HepG2 (cell line): ENCODE measurements around the gene SAMM50. TPM values are rescaled to one million over a fixed set of nuclear protein-coding genes. Genes with fewer than 3 reads are reported as not detected.

Experiments used
- ATAC-seq: fragments of 200-7000 bp; cut with Tn5 transposase; 3 replicates; pipeline ENCODE4 v1.9.1; 2020; ENCODE audit warnings: mild to moderate bottlenecking, moderate library complexity
- BruUV-seq: library from RNA; stranded (reverse); fragments of 400-500 nt; replicated peaks from 2 replicates; lab custom pipeline; 2021; lab: Mats Ljungman, UMichigan
- CTCF ChIA-PET: fragments of 300-600 bp; formaldehyde crosslinking; extraction: SDS; loops from one replicate; lab custom pipeline; 2021; ENCODE audit warnings: low total read pairs, inconsistent platforms, low intra/inter-chr PET ratio; lab: Yijun Ruan, JAX
- POLR2A ChIA-PET: fragments of 350-600 bp; sonication (Branson Sonifier 250); formaldehyde crosslinking; loops from one replicate; lab custom pipeline; 2020; ENCODE audit warnings: antibody characterized with exemption, inconsistent platforms; lab: Yijun Ruan, JAX
- DNase-seq: peaks from one replicate; pipeline ENCODE4 v3.0.0-alpha.2; 2015; ENCODE audit warnings: low spot score
- FAIRE-seq: peaks from 3 replicates; lab custom pipeline; 2011; peaks lifted over from hg19 to GRCh38; lab: Jason Lieb, UNC
- H2AFZ ChIP-seq: one replicate; pipeline ENCODE4 v1.6.1; 2011; ENCODE audit warnings: low read length, inconsistent platforms
- H3K27ac ChIP-seq: fragments of 300-600 bp; 3 replicates; pipeline ENCODE4 v1.8.0; 2011; ENCODE audit warnings: mixed run types, mild to moderate bottlenecking, mixed read lengths, low read length, inconsistent platforms; ENCODE audit not compliant: insufficient read depth; ENCODE audit errors: extremely low read length
- H3K27me3 ChIP-seq, 2 experiments: fragments of 200-600 bp in 1 of 2; 2 replicates in 1 of 2; 3 replicates in 1 of 2; pipeline versions ENCODE4 v1.6.0 to v1.8.0; 2011; ENCODE audit warnings: low read length in 2 of 2, mild to moderate bottlenecking in 2 of 2, moderate library complexity in 2 of 2, inconsistent platforms in 1 of 2; ENCODE audit not compliant: insufficient read depth in 2 of 2, control insufficient read depth in 1 of 2
- H3K36me3 ChIP-seq, 2 experiments: fragments of 200-600 bp in 1 of 2; replicated peaks in 1 of 2; 2 replicates in 1 of 2; 3 replicates in 1 of 2; pipeline versions ENCODE4 v1.5.1 to v1.8.0; 2011; ENCODE audit warnings: low read length in 2 of 2, inconsistent platforms in 1 of 2; ENCODE audit not compliant: insufficient read depth in 2 of 2, control insufficient read depth in 1 of 2
- H3K4me1 ChIP-seq: 2 replicates; pipeline ENCODE4 v1.5.1; 2012; ENCODE audit warnings: low read length, inconsistent platforms; ENCODE audit not compliant: insufficient read depth
- H3K4me2 ChIP-seq: 2 replicates; pipeline ENCODE4 v1.6.0; 2011; ENCODE audit warnings: low read depth, low read length, inconsistent platforms
- H3K4me3 ChIP-seq, 3 experiments: fragments of 200-600 bp in 1 of 3; sonication (generic), shearing (Covaris generic) in 1 of 3; replicated peaks in 1 of 3; 2 replicates each; pipeline ENCODE4 v1.5.1; 2011 to 2016; ENCODE audit warnings: low read length in 3 of 3, inconsistent platforms in 2 of 3, low read depth in 2 of 3, mild to moderate bottlenecking in 2 of 3, control low read depth in 1 of 3, mixed read lengths in 1 of 3; ENCODE audit not compliant: insufficient read depth in 1 of 3
- H3K79me2 ChIP-seq: one replicate; pipeline ENCODE4 v1.6.1; 2011; ENCODE audit warnings: low read length, inconsistent platforms; ENCODE audit not compliant: insufficient read depth
- H3K9ac ChIP-seq: 2 replicates; pipeline ENCODE4 v1.6.0; 2011; ENCODE audit warnings: mild to moderate bottlenecking, low read depth, low read length, inconsistent platforms; ENCODE audit not compliant: insufficient read depth
- H3K9me3 ChIP-seq: 2 replicates; pipeline ENCODE4 v1.5.1; 2012; ENCODE audit warnings: mild to moderate bottlenecking, low read length
- H4K20me1 ChIP-seq: 2 replicates; pipeline ENCODE4 v1.6.0; 2011; ENCODE audit warnings: inconsistent platforms, mild to moderate bottlenecking, low read length, moderate library complexity; ENCODE audit not compliant: insufficient read depth
- AGO2 ChIP-seq: fragments of 200-400 bp; formaldehyde crosslinking; optimal IDR thresholded peaks from 2 replicates; pipeline ENCODE3; 2017; ENCODE audit warnings: mild to moderate bottlenecking, low read depth, low read length, moderate library complexity
- BORCS8-MEF2B ChIP-seq: sonication (generic); formaldehyde crosslinking; IDR thresholded peaks from 2 replicates; pipeline ENCODE4 v1.8.0; 2022; ENCODE audit warnings: mild to moderate bottlenecking, missing genetic modification reagents
- DNMT3B ChIP-seq: conservative IDR thresholded peaks from 2 replicates; pipeline ENCODE4 v1.6.1; 2016; ENCODE audit warnings: missing biosample characterization, control low read depth
- FOXJ3 ChIP-seq: sonication (generic); formaldehyde crosslinking; IDR thresholded peaks from 2 replicates; pipeline ENCODE4 v1.4.0; 2020; ENCODE audit warnings: missing genetic modification reagents, mild to moderate bottlenecking, borderline replicate concordance
- HMG20B ChIP-seq: conservative IDR thresholded peaks from 2 replicates; pipeline ENCODE4 v1.6.1; 2016; ENCODE audit warnings: missing genetic modification reagents, missing compliant biosample characterization
- ZBTB46 ChIP-seq: sonication (generic); formaldehyde crosslinking; IDR thresholded peaks from 2 replicates; pipeline ENCODE4 v1.4.0; 2020; ENCODE audit warnings: mild to moderate bottlenecking, missing genetic modification reagents, borderline replicate concordance
- ZMYM2 ChIP-seq: sonication (generic); formaldehyde crosslinking; IDR thresholded peaks from 2 replicates; pipeline ENCODE4 v1.8.0; 2022; ENCODE audit warnings: mild to moderate bottlenecking, missing genetic modification reagents
- ZNF710 ChIP-seq: sonication (generic); formaldehyde crosslinking; IDR thresholded peaks from 2 replicates; pipeline ENCODE4 v1.5.0; 2020; ENCODE audit warnings: mild to moderate bottlenecking, missing genetic modification reagents, borderline replicate concordance
- WGBS: methylation state at CpG from one replicate; pipeline ENCODE4 v1.1.6; 2017; ENCODE audit warnings: low lambda C conversion rate; 5-methylcytosine and 5-hydroxymethylcytosine counted together
- in situ Hi-C: cut with HindIII; loops from 2 replicates; pipeline ENCODE4 v1.10.0; 2017; ENCODE audit warnings: low pct_unique_long_range_greater_than_20kb; ENCODE audit not compliant: extremely low pct_ligation_motif_present
- intact Hi-C: fragments of 100-400 bp; cut with micrococcal nuclease; formaldehyde crosslinking; loops from one replicate; pipeline ENCODE4 v1.10.0; 2022; ENCODE audit not compliant: unreplicated experiment
- polyA plus RNA-seq, 8 experiments: library from polyadenylated mRNA; depleted of rRNA in 3 of 8; stranded (reverse) in 7 of 8; unstranded in 1 of 8; fragments of >200 nt; fragmentation: Illumina TruSeq in 4 of 8; extraction: Trizol in 4 of 8; gene quantifications; 2 replicates each; pipeline versions ENCODE4 v1.2.1 to v1.2.3, GENCODE V29; 2011 to 2016; ENCODE audit warnings: low read depth in 4 of 8, missing spikeins in 1 of 8, mixed read lengths in 1 of 8; ENCODE audit not compliant: insufficient read depth in 1 of 8
- total RNA-seq, 5 experiments: library from RNA; depleted of rRNA; stranded (reverse); fragments of >200 nt; fragmentation: Illumina TruSeq; extraction: Trizol; gene quantifications; 2 replicates each; pipeline ENCODE4 v1.2.3, GENCODE V29; 2016; ENCODE audit warnings: low read depth in 1 of 5
- TF ChIP-seq, protein P1 (sequence below): sonication (generic); formaldehyde crosslinking; IDR thresholded peaks from 2 replicates; pipeline ENCODE4 v1.5.1; 2020; ENCODE audit warnings: mild to moderate bottlenecking, missing genetic modification reagents, borderline replicate concordance
- TF ChIP-seq, protein P2 (sequence below): sonication (generic); formaldehyde crosslinking; IDR thresholded peaks from 2 replicates; pipeline ENCODE4 v1.4.0; 2020; ENCODE audit warnings: missing genetic modification reagents, borderline replicate concordance

The SAMM50 gene
- total and polyA plus RNA-seq, 2 of the 13 experiments (the other 11 are each of a cell fraction or from before 2014, with no cell fraction given), result 34.7 to 63.4 TPM

DNA sequence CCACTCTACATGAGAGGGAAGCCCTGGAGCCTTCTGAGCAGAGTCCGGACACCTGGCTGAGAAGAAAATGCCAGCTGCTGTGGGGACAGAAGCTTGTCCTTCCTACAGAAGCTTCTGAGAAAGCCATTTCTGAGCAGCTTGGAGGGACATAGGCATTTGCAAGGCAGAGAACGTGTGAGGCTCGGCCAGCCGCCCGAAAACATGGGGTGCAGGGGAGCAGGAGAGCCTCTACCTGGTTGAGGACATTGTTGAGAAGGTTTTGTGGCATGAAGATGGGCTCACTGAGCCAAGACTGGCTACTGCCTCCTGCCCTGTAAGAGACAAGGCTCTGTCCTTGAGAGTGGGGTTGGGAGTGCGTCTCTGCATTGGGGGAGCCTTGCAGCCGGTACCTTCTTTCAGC is 25.3 kb downstream of the SAMM50 start (continued):
- TF ChIP-seq ZBTB46 (no peak), BORCS8-MEF2B (no peak), HMG20B (CRISPR knock-in tag) (no peak), ZNF710 (CRISPR knock-in tag) (no peak)
- TF ChIP-seq, protein P1, sequence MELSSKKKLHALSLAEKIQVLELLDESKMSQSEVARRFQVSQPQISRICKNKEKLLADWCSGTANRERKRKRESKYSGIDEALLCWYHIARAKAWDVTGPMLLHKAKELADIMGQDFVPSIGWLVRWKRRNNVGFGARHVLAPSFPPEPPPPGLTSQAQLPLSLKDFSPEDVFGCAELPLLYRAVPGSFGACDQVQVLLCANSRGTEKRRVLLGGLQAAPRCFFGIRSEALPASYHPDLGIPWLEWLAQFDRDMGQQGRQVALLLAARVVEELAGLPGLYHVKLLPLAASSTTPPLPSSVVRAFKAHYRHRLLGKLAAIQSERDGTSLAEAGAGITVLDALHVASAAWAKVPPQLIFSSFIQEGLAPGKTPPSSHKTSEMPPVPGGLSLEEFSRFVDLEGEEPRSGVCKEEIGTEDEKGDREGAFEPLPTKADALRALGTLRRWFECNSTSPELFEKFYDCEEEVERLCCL, result no peak

- ATAC-seq, result no peak
- no peaks in the 10 kb centered on the region for H4K20me1 ChIP-seq
- H3K79me2 ChIP-seq, result no peaks in the 10 kb centered on the region
- H3K9me3 ChIP-seq, result no peaks in the 10 kb centered on the region
- no peak overlapping the region for H3K27ac ChIP-seq
- H3K27me3 ChIP-seq, result no peaks in the 10 kb centered on the region
- H3K4me2 ChIP-seq, result no peak overlapping the region
- H2AFZ ChIP-seq, result no peak overlapping the region
- CTCF ChIA-PET, result no interaction called here
- TF ChIP-seq FOXJ3 (CRISPR knock-in tag) (no peak), DNMT3B (CRISPR knock-in tag) (no peak), ZMYM2 (CRISPR knock-in tag) (no peak), AGO2 (peak; percentile 30)
- TF ChIP-seq, protein P2, sequence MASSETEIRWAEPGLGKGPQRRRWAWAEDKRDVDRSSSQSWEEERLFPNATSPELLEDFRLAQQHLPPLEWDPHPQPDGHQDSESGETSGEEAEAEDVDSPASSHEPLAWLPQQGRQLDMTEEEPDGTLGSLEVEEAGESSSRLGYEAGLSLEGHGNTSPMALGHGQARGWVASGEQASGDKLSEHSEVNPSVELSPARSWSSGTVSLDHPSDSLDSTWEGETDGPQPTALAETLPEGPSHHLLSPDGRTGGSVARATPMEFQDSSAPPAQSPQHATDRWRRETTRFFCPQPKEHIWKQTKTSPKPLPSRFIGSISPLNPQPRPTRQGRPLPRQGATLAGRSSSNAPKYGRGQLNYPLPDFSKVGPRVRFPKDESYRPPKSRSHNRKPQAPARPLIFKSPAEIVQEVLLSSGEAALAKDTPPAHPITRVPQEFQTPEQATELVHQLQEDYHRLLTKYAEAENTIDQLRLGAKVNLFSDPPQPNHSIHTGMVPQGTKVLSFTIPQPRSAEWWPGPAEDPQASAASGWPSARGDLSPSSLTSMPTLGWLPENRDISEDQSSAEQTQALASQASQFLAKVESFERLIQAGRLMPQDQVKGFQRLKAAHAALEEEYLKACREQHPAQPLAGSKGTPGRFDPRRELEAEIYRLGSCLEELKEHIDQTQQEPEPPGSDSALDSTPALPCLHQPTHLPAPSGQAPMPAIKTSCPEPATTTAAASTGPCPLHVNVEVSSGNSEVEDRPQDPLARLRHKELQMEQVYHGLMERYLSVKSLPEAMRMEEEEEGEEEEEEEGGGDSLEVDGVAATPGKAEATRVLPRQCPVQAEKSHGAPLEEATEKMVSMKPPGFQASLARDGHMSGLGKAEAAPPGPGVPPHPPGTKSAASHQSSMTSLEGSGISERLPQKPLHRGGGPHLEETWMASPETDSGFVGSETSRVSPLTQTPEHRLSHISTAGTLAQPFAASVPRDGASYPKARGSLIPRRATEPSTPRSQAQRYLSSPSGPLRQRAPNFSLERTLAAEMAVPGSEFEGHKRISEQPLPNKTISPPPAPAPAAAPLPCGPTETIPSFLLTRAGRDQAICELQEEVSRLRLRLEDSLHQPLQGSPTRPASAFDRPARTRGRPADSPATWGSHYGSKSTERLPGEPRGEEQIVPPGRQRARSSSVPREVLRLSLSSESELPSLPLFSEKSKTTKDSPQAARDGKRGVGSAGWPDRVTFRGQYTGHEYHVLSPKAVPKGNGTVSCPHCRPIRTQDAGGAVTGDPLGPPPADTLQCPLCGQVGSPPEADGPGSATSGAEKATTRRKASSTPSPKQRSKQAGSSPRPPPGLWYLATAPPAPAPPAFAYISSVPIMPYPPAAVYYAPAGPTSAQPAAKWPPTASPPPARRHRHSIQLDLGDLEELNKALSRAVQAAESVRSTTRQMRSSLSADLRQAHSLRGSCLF (CRISPR knock-in tag), result no peak
- TF ChIP-seq, all 625 proteins: peak for 1
- H3K4me1 ChIP-seq, result no peaks in the 10 kb centered on the region
- in situ Hi-C loops, result no loop called here
- no peak overlapping the region for H3K9ac ChIP-seq
- intact Hi-C loops, result no loop called here
- POLR2A ChIA-PET, result no interaction called here
- DNase-seq, result no peak
- no peak for FAIRE-seq
- H3K4me3 ChIP-seq, result no peak overlapping the region
- H3K36me3 ChIP-seq, result peaks cover 22 to 73% of the 10 kb centered on the region in 2 experiments; a peak in 4 of 5 replicates
- 94% methylated on average over 9 of the region's 17 CpGs for WGBS
- no TSS peak for BruUV-seq
Observed at GRCh38 chr22:43980996-43981395, 25.8 kb downstream of the SAMM50 start.
